ENCODE measurements around the gene TNFRSF12A.
"Not testable (repeated sequence)": the region's sequence is repeated elsewhere in the genome, so short reads cannot be mapped to it uniquely, and the experiment has no call there.

TNFRSF12A gene

GRCh38 chr16:3049921-3050481 lies 29.8 kb downstream of the TNFRSF12A start:
- no peak for DNase-seq (ENCODE audit: low read depth)

DNA sequence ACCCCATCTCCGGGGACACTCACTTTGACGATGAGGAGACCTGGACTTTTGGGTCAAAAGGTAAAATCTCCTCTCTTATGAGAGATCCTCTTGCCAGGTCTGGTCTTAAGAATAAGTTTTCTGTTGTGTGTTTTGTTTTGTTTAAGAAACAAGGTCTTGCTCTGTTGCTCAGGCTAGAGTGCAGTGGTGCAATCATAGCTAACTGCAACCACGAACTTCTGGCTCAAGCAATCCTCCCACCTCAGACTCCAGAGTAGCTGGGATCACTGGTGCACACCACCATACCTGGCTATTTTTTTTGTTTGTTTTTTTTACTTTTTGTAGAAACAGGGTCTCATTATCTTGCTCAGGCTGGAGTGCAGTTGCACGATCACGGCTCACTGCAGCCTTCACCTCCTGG lies 30.3 kb downstream of the TNFRSF12A start:
- no peak for DNase-seq (ENCODE audit: low read depth)

GRCh38 chr16:3051009-3051408 lies 30.8 kb downstream of the TNFRSF12A start:
- DNase-seq (ENCODE audit: low read depth) = no peak

- no peak for DNase-seq (ENCODE audit: low read depth)
Measured at GRCh38 chr16:3051494-3051893, 31.3 kb downstream of the TNFRSF12A start.

DNA sequence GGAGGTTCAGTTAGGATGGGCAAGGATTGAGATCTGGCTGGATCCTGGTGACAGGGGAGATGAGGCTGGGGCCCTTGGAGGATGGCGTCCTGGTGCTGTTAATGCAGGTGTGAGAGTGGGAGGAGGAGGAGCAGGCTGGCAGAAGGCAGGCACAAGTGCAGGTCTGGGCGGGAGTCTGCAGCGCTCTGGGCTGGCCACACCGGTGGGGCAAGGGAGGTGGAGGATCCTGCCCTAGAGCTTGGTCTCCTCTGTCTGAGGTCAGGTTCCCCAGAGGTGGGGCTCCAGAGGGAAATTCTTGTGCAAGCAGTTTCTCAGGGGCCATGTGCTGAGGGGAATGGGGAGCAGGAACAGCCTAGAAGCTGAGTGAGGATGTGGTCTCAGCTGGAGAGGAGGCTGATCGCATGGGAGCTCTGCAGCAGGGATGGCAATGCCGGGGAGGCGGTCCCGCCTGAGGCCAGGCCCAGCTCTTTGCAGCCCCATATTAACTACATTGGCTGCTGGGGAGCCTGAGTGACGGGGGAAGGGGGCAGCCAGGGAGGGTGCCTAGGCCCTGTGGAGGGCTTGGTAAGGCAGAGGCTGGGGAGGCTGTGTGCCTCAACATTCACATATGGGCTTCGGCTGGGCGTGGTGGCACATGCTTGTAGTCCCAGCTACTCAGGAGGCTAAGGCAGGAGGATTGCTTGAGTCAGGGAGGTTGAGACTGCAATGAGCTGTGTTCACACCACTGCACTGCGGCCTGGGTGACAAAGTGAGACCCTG lies 32.6 kb downstream of the TNFRSF12A start:
- not testable (repeated sequence) for DNase-seq (ENCODE audit: low read depth)

GRCh38 chr16:3053330-3053710 lies 33.2 kb downstream of the TNFRSF12A start:
- not testable (repeated sequence) for DNase-seq (ENCODE audit: low read depth)

- DNase-seq (ENCODE audit: low read depth) = no peak
Measured at GRCh38 chr16:3054965-3055733, 35.0 kb downstream of the TNFRSF12A start.

GRCh38 chr16:3055734-3056115 lies 35.6 kb downstream of the TNFRSF12A start:
- DNase-seq (ENCODE audit: low read depth) = not testable (repeated sequence)

DNA sequence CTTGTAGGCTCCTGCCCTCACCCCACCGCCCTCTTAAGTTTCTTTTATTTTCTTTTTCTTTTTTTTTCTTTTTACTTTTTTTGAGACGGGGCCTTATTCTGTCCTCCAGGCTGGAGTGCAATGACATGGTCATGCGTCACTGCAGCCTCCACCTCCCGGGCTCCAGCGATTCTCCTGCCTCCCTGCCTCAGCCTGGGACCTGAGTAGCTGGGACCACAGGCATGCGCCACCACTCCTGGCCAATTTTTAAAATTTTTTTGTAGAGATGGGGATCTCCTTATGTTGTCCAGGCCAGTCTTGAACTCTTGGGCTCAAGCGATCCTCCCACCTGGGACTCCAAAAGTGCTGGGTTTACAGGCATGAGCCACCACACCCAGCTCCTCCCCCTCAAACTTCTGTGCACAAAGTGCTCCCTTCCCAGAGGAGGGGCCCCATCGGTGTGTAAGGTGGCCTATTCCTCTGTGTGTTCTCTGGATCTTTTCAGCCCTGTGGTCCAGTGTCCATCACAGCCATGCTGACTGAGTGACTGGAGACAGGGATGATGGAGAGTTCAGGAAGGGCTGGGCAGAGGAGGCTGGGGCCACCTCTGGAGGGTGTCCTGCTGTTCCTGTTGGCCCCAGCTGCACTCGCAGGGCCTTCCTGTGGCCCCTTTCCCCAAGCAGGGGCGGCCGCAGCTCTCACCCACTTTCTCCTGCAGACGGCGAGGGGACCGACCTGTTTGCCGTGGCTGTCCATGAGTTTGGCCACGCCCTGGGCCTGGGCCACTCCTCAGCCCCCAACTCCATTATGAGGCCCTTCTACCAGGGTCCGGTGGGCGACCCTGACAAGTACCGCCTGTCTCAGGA lies 36.4 kb downstream of the TNFRSF12A start:
- no peak for DNase-seq (ENCODE audit: low read depth)

DNA sequence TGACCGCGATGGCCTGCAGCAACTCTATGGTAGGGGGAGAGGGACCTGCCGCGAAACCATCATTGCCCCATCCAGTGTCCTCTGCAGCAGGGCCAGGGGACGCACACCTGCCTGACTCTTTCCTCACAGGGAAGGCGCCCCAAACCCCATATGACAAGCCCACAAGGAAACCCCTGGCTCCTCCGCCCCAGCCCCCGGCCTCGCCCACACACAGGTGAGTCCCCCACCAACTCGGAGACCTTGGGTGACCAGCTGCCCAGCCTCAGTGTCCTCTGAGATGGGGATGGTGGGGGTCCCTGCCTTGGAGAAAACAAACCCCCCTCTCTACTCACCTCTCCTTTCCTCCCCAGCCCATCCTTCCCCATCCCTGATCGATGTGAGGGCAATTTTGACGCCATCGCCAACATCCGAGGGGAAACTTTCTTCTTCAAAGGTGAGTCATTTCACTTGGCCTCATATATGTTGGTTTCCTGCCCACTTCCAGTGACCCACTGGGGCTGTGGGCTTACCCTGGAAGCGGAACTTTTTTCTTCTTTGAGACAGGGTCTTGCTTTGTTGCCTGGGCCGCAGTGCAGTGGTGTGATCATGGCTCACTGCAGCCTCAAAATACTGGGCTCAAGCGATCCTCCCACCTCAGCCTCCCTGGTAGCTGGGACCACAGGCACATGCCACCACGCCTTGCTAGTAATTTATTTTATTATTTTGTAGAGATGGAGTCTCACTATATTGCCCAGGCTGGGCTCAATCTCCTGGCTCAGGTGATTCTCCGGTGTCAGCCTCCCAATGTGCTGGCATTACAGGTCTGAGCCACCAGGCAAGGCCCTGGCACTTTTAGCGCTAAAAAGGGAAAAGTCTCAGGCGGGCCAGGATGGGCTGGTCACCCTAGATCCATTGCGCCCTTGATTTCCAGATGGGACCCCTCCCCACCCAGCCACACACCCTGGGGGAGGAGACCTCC lies 37.3 kb downstream of the TNFRSF12A start:
- DNase-seq (ENCODE audit: low read depth) = no peak

- DNase-seq (ENCODE audit: low read depth) = no peak
Measured at GRCh38 chr16:3058139-3059030, 38.2 kb downstream of the TNFRSF12A start.

DNA sequence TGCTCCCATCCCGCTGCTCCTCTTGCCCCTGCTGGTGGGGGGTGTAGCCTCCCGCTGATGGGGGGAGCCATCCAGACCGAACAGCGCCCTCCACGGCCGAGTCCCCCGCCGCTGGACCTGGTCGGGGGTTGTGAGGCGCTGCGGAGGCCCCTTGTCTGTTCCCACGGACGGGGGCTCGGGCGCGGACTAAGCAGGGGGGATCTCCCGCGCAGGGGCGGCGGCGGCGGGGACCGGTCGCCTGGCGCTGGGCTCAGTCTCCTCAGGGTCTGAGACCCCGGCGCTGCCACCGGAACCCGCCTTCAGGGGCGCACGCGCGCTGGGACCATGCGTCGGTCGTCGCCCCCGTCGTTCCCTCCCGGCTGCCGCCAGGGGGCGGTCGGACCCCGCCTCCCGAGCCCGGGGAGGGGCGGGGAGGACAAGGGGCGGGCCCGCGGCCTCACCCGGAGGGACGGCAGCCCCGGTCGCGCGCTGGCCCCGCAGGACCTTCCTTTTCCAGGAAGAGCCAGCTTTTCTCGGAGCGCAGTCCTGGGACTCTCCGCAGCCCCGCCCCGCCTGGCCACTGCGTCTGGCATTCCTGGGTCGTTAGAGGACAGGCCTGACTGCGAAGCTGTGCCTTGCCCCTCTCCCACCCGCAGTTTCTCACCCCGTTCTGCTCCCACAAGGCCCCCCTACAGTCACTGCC lies 39.0 kb downstream of the TNFRSF12A start:
- peak; percentile 81 for DNase-seq (ENCODE audit: low read depth)

DNA sequence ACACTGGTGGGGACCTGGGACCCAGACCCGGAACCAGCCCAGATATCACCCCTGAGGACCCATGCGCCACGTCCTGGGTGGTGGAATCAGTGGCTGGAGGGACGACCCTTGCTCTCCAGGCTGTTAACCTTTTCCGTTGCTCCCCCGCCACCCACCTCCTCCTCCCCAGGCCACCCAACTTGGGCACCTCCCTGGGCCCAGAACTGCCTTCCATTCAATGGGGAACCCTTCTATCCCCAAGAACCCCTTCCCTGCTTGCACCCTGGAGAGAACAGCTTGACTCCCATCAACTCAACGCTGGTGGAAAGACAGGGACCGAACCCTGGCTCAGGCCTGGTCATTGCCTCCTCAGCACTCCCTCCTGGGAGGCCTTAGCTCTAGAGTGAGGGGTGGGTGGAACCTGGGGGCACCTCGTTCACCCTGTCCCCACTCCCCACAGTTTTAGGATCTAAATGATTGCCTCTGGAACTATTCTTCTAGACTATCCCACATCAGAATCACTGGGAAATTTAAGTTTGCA lies 39.6 kb downstream of the TNFRSF12A start:
- no peak for DNase-seq (ENCODE audit: low read depth)

GRCh38 chr16:3060339-3061127 lies 40.4 kb downstream of the TNFRSF12A start:
- no peak for DNase-seq (ENCODE audit: low read depth)

- DNase-seq (ENCODE audit: low read depth) = no peak
Measured at GRCh38 chr16:3062553-3062952, 42.4 kb downstream of the TNFRSF12A start.

GRCh38 chr16:3063625-3064386 lies 43.6 kb downstream of the TNFRSF12A start:
- DNase-seq (ENCODE audit: low read depth) = no peak

DNA sequence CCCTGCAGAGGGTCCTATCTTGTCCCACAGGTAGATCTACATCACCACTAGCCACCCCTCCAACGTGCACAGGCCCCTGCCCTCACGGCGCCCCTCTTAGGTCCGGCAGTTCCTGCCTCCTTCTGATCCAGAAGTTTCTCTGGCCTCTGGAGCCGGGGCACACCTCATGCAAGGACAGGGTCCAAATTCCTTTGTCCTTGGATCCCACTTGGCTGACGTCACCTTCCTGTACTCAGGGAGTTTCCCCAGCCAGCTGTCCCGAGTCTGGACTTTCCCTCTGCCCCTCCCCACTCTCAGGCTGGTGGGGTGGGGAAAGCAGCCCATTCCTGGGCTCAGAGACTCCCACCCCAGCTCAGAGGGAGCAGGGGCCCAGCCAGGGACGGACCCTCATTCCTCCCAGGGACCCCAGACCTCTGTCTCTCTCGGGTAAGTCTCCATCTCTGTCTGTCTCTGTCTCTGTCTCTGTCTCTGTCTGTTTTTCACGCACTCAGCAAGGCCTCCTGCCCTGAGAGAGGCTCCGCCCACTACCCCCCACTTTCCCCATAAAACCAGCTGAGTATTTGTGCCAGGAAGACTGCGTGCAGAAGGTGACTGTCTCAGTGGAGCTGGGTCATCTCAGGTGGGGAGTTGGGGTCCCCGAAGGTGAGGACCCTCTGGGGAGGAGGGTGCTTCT lies 45.0 kb downstream of the TNFRSF12A start, which contains the start of gene IL32:
TSS of gene IL32 (plus strand) at position 572 of the 673 bp plus-strand sequence. CDS start 172 bp downstream, outside the sequence.
- DNase-seq (ENCODE audit: low read depth) = no peak

Measured in stimulated activated CD8-positive, alpha-beta memory T cell treated with anti-CD3 and anti-CD28 coated beads, Interleukin-15, amount 100 ng/mL, for 24 hours (primary cell).